Muscle layer of colon (tissue), 2 donors: ENCODE data around the gene NUP43.
A peak's percentile ranks its signal among the peaks of the same experiment; 100 is the strongest.

Experiments
- H3K27ac ChIP-seq: one replicate; pipeline ENCODE4 v1.7.0; 2013; ENCODE audit warnings: low read depth, mild to moderate bottlenecking, low read length, moderate library complexity
- H3K27me3 ChIP-seq, 2 donors: one replicate each; pipeline ENCODE4 v1.7.0; 2013; ENCODE audit warnings: low read length in 2 of 2, mild to moderate bottlenecking in 2 of 2; ENCODE audit not compliant: insufficient read depth in 2 of 2, control insufficient read depth in 1 of 2
- H3K36me3 ChIP-seq: one replicate; pipeline ENCODE4 v1.7.0; 2013; ENCODE audit warnings: mild to moderate bottlenecking, low read length; ENCODE audit not compliant: insufficient read depth
- H3K4me1 ChIP-seq: one replicate; pipeline ENCODE4 v1.7.0; 2013; ENCODE audit warnings: mild to moderate bottlenecking, low read length; ENCODE audit not compliant: insufficient read depth
- H3K4me3 ChIP-seq, 2 donors: one replicate each; pipeline ENCODE4 v1.7.0; 2013; ENCODE audit warnings: low read length in 2 of 2, low read depth in 1 of 2, mild to moderate bottlenecking in 1 of 2, moderate library complexity in 1 of 2
- H3K9ac ChIP-seq: one replicate; pipeline ENCODE4 v1.7.0; 2013; ENCODE audit warnings: low read length
- H3K9me3 ChIP-seq: one replicate; pipeline ENCODE4 v1.7.0; 2013; ENCODE audit warnings: mild to moderate bottlenecking, low read length
- donor health status: abdominal sarcoma.
- donor health status: Adenocarcinoma of cecum.

Gene NUP43

DNA sequence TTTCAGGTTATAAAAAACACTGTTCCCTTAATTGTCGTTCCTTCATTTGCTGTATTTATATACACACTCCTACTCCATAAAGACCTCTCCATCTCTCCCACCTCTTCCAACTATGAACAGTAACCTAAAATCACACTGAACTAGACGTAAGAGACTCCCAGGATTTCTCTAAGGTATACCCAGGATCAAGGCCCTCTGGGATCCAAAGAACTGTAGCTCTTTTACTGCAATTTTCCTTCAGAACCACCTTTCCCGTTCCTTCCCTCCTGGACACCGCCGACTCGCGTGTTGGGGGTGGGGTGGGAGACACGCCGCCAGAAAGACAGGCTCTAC lies 29.1 kb downstream of the NUP43 start:
- H3K27me3 ChIP-seq: no peaks in the 10 kb centered on the region
- H3K27ac ChIP-seq: peak overlapping the region; percentile 99
- H3K9ac ChIP-seq: peak overlapping the region; percentile 62
- no peaks in the 10 kb centered on the region for H3K36me3 ChIP-seq
- peak overlapping the region; percentile 83 to 90 for H3K4me3 ChIP-seq
- H3K4me1 ChIP-seq: peaks cover 23% of the 10 kb centered on the region
- no peaks in the 10 kb centered on the region for H3K9me3 ChIP-seq

DNA sequence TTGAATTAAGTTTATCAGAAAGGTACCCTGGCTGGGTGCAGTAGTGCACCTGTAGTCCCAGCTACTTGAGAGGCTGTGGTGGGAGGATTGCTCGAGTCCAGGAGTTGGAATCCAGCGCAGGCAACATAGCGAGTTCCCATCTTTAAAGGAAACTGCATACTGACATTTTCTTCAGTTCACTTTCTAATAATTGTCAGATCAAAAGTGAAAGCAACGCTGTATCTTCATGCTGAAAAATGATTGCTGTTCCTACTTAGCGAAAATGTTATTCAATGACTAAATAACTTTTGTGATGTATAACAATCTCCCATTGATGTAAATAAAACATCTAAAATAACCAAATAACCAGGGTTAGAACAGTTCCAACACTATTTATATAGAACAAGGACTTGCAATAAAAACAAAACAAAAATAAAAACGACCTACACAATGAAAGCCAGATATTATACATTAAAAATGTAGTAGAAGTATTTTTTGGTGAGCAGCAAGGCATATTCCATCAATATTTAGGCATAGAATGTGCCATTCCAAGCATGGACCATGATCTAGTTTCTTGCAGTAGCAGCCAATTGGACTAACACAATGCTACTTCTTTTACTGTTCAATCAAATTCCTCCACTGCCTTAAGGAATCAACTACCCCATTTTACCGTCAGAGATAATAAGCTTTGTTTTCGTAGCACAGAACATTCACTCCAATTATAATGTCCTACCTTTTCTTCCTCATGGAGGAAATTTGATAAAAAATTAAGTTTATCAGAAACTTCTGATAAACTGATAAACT lies 30.0 kb downstream of the NUP43 start:
- Histone ChIP-seq H3K27me3 (no peaks in the 10 kb centered on the region), H3K36me3 (no peaks in the 10 kb centered on the region), H3K9ac (peak overlapping the region; percentile 62), H3K4me3 (peak overlapping the region in 1 of 2 donors; percentile 83), H3K4me1 (peaks cover 23% of the 10 kb centered on the region), H3K9me3 (no peaks in the 10 kb centered on the region), H3K27ac (peak overlapping the region; percentile 99)

DNA sequence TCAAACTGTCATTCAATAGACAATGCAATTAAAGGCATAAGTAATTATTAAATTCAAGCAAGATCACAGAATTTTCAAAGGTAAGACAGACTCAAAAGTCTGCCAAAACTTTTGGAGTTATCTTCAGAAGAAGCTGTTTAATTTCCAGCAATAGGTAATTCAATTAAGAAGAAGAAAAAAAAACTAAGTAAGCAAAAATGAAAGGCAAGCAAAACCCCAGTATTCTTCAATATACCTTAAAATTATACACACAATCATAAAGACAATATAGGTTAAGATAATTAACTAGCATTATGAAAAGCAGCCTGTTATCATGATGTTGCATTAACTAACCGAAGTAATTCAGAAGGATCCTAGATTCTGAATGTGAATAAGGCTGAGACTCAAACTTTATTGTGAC lies 31.9 kb downstream of the NUP43 start:
- Histone ChIP-seq H3K4me3 (no peak overlapping the region), H3K9ac (no peak overlapping the region), H3K36me3 (no peaks in the 10 kb centered on the region), H3K27ac (no peak overlapping the region), H3K27me3 (no peaks in the 10 kb centered on the region), H3K9me3 (no peaks in the 10 kb centered on the region), H3K4me1 (peaks cover 29% of the 10 kb centered on the region)

DNA sequence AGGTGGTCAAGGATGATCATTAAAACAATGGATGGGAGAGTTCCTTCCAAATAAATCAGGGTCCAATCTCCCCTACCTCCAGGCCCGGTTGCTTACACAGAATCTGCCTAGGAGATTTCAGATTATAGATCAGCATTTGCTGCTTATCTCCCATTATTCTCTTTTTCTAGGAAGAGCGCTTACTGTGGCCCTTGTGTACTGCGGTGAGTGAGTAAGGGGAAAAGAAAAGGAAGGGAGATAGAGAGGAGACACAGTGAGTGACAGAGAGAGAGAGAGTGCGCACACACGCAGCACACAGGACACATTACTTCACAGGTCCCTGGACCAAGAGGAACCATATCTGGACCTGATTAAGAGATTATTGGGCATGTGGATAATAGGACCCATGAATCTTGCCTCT lies 34.6 kb downstream of the NUP43 start:
- Histone ChIP-seq H3K27ac (no peak overlapping the region), H3K4me1 (peaks cover 34% of the 10 kb centered on the region)

DNA sequence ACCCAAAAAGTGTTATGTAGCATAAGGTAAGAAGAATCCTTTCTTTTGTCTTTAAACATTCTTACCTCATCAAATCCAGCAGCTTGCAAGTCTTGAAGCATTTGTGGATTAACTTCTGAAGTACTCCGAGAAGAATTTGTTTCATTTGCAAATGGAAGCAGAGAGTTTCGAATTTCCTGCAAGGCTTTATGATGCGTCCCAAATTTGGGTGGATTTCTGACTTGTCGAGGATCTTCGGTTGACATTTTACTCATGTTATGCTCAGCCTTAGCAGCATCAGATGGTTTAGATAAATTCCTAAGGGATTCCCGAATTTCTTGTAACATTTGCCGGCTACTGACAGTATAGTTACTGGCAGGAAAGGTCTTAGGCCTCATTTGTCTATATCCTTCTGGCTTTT lies 44.6 kb downstream of the NUP43 start:
- Histone ChIP-seq H3K4me3 (no peak overlapping the region), H3K9ac (no peak overlapping the region), H3K27me3 (no peaks in the 10 kb centered on the region), H3K9me3 (no peaks in the 10 kb centered on the region), H3K27ac (no peak overlapping the region), H3K4me1 (peaks cover 12% of the 10 kb centered on the region), H3K36me3 (no peaks in the 10 kb centered on the region)

More for the DNA sequence above, 34.6 kb downstream of the NUP43 start:
- Histone ChIP-seq H3K27me3 (no peaks in the 10 kb centered on the region), H3K9ac (no peak overlapping the region), H3K36me3 (no peaks in the 10 kb centered on the region), H3K9me3 (no peaks in the 10 kb centered on the region), H3K4me3 (no peak overlapping the region)

DNA sequence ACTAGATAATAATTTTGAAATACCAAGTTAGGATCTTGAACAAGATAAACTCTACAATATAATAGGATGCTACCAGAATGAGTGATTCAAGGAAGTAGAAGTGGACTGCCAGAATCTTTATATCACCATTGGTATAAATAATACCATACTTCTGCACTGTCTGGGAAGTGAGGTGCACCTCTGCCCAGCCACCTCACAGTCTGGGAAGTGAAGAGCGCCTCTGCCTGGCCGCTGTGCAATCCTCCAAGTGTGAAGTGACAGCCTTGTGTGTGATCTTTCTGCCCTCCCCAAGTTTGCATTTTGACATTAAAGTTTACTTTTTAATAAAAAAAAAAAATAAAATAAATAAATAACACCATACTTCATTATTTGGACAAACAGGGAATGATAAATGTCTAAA lies 47.2 kb downstream of the NUP43 start:
- Histone ChIP-seq H3K27me3 (no peaks in the 10 kb centered on the region), H3K36me3 (no peaks in the 10 kb centered on the region), H3K9me3 (no peaks in the 10 kb centered on the region), H3K4me1 (peaks cover 13% of the 10 kb centered on the region), H3K9ac (no peak overlapping the region), H3K4me3 (no peak overlapping the region), H3K27ac (no peak overlapping the region)

DNA sequence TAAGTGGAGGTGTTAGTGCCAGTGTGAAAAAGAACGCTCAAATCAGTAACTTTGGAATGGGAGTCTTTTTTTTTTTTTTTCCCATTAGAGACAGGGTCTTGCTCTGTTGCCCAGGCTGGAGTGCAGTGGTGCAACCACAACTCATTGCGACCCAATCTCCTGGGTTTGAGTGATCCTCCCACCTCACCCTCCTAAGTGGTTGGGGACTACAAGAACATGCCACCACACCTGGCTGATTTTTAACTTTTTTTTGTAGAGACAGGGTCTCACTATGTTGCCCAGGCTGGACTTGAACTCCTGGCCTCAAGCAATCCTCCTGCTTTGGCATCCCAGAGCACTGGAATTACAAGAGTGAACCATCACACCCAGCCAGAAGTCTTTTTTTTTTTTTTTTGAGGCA lies 48.2 kb downstream of the NUP43 start:
- H3K4me1 ChIP-seq: peaks cover 13% of the 10 kb centered on the region
- H3K9me3 ChIP-seq: no peaks in the 10 kb centered on the region
- H3K36me3 ChIP-seq: no peaks in the 10 kb centered on the region
- H3K27ac ChIP-seq: no peak overlapping the region
- H3K27me3 ChIP-seq: no peaks in the 10 kb centered on the region
- no peak overlapping the region for H3K9ac ChIP-seq
- no peak overlapping the region for H3K4me3 ChIP-seq

DNA sequence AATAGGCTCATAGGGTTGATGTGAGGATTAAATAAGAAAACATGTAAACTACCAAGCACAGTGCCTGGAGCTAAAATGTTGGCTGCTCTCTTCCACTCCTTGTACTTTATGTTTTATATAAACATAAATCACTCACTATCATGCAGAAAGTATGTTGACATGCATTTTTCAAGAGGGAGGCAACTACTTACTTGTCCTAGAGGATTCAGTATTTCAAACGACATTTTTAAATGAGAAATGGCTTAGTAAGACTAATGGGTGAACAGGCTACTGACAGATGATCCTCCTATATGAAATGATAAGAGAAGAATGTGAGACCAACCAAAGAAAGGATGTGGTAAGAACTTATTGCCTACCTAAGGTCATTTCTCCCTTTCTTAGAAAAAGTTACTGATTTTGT lies 49.4 kb downstream of the NUP43 start:
- H3K36me3 ChIP-seq: no peaks in the 10 kb centered on the region
- H3K27me3 ChIP-seq: no peaks in the 10 kb centered on the region
- no peaks in the 10 kb centered on the region for H3K9me3 ChIP-seq
- H3K9ac ChIP-seq: no peak overlapping the region
- peaks cover 10% of the 10 kb centered on the region for H3K4me1 ChIP-seq
- H3K27ac ChIP-seq: no peak overlapping the region
- no peak overlapping the region for H3K4me3 ChIP-seq

DNA sequence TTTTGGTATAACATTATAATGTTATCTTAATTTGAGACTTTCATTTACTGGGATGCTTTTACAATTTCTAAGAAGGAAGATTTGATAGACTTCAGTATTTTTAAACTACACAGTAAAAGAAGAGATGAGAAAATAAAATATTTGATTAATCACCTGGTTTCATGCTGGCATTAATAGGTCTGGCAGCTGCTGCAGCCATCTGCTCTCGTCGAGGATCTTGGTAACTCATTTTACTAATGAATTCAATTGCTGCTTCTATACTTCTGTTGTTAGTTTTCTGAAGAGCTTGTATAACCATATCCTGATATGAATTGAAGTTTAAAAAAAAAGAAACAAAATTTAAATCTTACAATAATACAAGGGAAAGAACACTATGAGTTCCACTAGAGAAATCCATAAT lies 51.4 kb downstream of the NUP43 start:
- no peak overlapping the region for H3K27ac ChIP-seq
- H3K9me3 ChIP-seq: no peaks in the 10 kb centered on the region
- H3K9ac ChIP-seq: no peak overlapping the region
- no peaks in the 10 kb centered on the region for H3K27me3 ChIP-seq
- H3K4me3 ChIP-seq: no peak overlapping the region
- H3K4me1 ChIP-seq: peaks cover 6% of the 10 kb centered on the region
- peaks cover 4% of the 10 kb centered on the region for H3K36me3 ChIP-seq

DNA sequence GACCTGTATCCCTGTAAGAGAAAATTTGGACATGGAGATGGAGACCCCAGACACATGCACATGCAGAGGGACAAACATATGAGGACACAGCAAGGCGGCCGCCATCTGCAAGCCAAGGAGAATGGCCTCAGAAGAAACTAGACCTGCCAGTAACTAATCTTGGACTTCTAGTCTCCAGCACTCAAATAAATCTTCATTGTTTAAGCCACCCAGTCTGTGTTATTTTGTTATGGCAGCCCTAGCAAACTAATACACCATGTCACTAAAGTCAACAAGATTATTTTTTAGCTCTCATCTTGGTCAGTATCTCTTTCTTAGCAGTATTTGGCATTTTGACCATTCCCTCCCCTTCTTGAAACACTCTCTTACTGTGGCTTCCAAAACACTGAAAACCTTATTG lies 55.1 kb downstream of the NUP43 start:
- no peaks in the 10 kb centered on the region for H3K4me1 ChIP-seq
- no peak overlapping the region for H3K27ac ChIP-seq
- no peaks in the 10 kb centered on the region for H3K27me3 ChIP-seq
- H3K36me3 ChIP-seq: peaks cover 9% of the 10 kb centered on the region
- H3K4me3 ChIP-seq: no peak overlapping the region
- H3K9ac ChIP-seq: no peak overlapping the region
- no peaks in the 10 kb centered on the region for H3K9me3 ChIP-seq

DNA sequence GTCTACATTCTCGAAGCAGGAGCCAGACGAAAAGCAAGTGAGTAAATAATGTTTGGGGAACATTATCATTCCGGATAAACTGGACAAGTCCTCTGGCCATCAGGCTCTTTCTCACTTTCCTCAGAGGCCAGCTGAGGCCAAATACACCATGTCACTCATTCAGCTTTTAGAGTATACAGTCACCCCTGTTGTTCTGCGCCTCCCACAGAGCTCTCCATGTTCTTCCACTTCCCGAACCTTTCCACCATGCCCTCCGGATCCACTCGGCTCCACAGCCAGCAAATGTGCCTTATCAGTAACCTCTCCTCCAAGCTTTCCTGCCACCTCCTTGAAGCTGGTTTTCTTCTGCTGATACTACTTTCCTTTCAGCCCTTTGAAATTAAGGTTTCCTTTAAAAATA lies 60.1 kb downstream of the NUP43 start:
- H3K27me3 ChIP-seq: no peaks in the 10 kb centered on the region
- peaks cover 21% of the 10 kb centered on the region for H3K36me3 ChIP-seq

DNA sequence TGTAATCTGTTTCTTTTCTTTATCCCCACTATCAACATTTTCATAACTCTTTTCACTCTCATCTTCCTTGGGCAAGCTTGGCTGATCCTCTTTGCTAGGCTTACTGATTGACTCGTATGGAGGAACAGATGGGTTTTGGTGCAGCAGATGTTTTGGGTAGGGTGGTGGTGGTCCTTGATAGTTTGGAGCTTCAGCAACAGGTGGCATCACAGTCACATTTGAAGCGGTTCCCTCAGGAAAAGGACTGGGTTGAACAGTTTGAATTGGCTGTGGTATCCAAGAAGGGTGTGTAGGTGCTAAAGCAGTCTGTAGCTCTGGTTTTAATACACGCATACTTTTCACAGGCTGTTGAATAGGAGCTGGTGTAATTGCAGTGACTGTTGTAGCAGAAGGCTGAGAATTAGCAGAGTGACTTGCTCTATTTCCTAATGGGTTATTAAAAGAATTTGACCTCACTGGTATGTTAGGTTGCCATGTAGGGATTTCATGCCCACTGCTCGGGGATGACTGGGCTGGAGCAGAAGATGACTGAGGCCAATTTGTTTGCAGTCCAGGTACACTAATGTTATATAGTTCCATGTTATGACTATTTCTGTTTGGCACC lies 63.0 kb downstream of the NUP43 start:
- Histone ChIP-seq H3K4me3 (no peak overlapping the region), H3K4me1 (no peaks in the 10 kb centered on the region), H3K9me3 (no peaks in the 10 kb centered on the region), H3K27ac (no peak overlapping the region), H3K9ac (no peak overlapping the region), H3K36me3 (peaks cover 12% of the 10 kb centered on the region), H3K27me3 (no peaks in the 10 kb centered on the region)

More for the DNA sequence above, 60.1 kb downstream of the NUP43 start:
- H3K9ac ChIP-seq: no peak overlapping the region
- H3K4me1 ChIP-seq: no peaks in the 10 kb centered on the region
- H3K9me3 ChIP-seq: no peaks in the 10 kb centered on the region
- no peak overlapping the region for H3K27ac ChIP-seq
- H3K4me3 ChIP-seq: no peak overlapping the region
